Sciatic nerve (tissue), 2 donors: ENCODE measurements around the gene CLDN11. TPM values are rescaled to one million over a fixed set of nuclear protein-coding genes. Genes with fewer than 3 reads are reported as not detected.

ENCODE experiments used
- ATAC-seq: fragments of 200-7000 bp; cut with Tn5 transposase; one replicate; pipeline ENCODE4 v1.9.1; 2020; ENCODE audit warnings: mild to moderate bottlenecking, moderate library complexity
- DNase-seq: peaks from one replicate; pipeline ENCODE4 v3.0.0-alpha.2; 2020; ENCODE audit warnings: low spot score
- intact Hi-C: fragments of 100-400 bp; cut with DNase I; formaldehyde crosslinking; loops from one replicate; pipeline ENCODE4 v1.14.2; 2022
- total RNA-seq: library from RNA; stranded (reverse); fragmentation: NEBNext Ultra II Directional; extraction: Animal tissue kit (Norgen Biotek cat#: 25700); gene quantifications from one replicate; pipeline ENCODE4 v1.2.1, GENCODE V29; 2021
- donor health status: DM: no; HTN: no; CAD: no.
- donor health status: DM: no; HTN: no; CAD: no.

The CLDN11 gene
- total RNA-seq, result 88.2 TPM

DNA sequence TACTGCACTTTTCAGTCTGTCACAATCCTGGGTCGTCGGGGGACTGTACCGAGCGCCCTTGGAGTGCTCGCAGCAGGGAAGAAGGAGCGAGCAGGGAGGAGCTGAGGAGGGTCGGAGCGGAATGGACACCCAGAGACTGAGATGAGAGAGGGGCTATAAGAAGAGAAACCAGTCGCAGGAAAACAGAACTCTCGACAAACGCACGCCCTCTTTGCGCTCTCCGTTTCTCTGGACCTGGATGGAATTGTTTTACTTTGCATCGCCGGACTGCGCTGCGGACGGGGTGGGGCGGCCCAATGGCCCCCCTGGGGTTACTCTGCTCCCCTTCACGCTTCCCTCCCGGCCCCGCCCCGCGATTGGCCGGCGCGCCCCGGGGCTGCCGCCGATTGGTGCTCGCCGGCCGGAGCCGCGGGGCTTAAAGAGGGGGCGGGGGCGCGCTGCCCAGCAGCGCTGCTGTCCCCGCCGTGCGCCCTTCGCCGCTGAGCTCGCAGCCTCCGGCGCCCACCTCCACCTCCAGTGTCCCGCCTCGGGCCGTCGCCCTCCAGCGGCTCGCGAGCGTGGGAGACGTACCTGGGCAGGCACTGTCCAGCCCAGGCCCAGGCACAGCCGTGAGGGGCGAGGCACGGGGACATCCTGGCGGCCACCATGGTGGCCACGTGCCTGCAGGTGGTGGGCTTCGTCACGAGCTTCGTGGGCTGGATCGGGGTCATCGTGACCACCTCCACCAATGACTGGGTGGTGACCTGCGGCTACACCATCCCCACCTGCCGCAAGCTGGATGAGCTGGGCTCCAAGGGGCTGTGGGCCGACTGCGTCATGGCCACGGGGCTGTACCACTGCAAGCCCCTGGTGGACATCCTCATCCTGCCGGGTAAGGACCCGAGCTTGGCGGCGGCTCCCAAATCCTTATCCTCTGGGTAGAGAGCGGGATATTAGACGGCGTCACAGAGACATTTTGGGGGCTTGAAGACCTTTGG is at the start of gene CLDN11:
TSS of gene CLDN11 (plus strand) at position 447 of the 977 bp plus-strand sequence. CDS start at position 646, 199 bp downstream.
- intact Hi-C loops, result loop anchor here (5.0 kb wide), 1 partner anchor 394 kb away; no protein-coding TSS in a partner anchor
- DNase-seq, result peak; percentile 79
- ATAC-seq, result peak; percentile 72

DNA sequence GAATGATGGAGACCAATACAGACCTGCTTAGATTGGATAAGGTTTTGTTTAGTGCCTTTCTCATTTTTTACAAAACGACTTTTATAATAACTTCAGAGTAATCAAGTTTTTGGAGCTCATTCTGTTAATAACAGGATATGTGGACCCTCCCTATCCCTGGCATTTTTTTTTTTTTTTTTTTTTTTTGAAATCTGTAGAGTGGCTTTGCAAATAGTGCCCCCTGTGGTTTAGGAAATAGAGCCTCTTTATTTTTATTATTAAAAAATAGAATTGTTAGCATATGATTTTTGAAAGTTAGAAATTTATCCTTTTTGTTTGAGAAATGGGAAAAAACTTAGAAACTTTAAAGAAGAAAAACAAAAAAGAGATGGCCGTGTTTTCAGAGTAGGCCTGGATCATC is 49.7 kb upstream of the CLDN11 start:
- DNase-seq (no peak), ATAC-seq (no peak)
- intact Hi-C loops, result no loop called here

DNA sequence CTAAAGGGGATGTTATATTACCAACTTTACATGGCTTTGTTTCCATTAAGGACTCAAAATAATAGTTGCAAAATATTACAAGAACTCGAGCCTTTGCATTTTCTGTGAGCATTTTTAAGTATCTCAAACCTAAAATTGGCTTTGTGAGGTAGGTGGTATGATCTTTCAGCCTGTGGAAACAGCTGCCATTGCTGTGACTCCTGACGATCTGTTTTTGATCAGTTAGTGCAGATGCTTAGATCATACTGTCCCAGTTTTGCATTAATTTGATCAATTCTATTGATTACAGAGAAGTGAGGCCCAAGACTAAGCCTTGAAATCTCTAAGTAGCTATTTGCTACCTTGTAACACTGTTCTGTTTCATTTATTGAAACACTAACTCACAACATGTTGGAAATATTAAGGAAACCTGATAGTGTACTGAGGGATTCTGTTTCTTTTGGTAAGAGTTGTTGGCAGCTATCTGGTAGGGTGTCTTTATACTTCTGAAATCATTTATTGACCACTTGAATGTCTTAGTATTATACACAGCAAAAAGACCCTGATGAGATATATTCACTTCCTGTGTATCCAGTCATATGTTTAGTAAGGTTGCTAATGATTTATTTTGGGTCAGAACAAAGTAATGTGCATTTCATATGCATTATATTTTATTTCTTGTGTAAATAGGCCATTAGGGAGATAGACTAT is 46.3 kb upstream of the CLDN11 start:
- intact Hi-C loops, result no loop called here
- DNase-seq, result no peak
- ATAC-seq, result peak; percentile 74

DNA sequence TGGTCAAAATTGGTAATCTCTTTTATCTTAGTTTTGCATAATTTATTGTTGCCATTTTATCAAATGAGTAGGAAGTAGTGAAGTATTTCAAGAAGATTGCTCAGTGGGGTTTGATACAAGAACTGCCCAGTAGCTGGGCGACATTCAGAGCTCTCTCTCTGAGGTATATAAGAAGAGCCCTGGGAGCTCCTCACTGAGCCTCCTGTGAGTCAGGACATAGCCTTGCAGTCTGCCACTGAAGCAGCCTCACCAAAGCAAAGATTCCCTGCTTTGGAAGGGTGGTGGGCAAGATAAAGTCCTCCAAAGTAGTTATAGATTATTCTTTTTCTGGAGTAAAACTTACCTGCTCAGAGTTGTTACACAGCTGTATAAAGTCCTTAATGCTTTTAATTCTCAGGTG is 35.1 kb upstream of the CLDN11 start:
- intact Hi-C loops, result no loop called here
- no peak for DNase-seq
- ATAC-seq, result no peak

DNA sequence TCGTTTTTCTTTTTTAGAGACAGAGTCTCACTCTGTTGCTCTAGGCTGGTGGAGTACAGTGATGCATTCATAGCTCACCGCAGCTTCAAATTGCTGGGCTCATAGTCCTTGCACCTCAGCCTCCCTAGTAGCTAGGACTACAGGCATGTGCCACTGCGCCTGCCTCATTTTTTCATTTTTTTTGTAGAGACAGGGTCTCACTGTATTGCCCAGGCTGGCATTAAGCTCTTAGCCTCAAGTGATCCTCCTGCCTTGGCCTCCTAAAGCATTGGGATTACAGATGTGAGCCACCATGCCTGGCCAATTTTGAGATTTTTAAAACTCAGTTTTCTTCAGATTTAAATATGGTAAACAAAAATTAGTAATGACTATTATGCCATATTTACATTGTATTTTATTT is 32.2 kb upstream of the CLDN11 start:
- ATAC-seq, result no peak
- intact Hi-C loops, result no loop called here

DNA sequence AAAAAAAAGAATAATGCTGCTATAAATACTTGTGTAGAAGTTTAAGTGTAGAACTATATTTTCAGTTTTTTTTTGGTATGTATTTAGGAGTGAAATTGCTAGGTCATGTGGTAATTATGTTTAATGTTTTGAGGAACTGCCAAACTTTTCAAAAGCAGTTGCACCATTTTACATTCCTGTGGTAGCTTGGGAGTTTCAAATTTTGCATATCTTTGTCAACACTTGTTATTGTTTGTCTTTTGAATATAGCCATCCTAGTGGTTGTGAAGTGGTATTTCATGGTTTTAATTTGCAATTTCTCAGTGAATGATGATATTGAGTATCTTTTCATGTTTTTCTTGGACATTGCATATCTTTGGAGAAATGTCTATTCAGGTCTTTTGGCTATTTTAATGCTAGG is 30.7 kb upstream of the CLDN11 start:
- intact Hi-C loops, result no loop called here
- no peak for DNase-seq
- no peak for ATAC-seq

More for the DNA sequence above, 32.2 kb upstream of the CLDN11 start:
- no peak for DNase-seq

DNA sequence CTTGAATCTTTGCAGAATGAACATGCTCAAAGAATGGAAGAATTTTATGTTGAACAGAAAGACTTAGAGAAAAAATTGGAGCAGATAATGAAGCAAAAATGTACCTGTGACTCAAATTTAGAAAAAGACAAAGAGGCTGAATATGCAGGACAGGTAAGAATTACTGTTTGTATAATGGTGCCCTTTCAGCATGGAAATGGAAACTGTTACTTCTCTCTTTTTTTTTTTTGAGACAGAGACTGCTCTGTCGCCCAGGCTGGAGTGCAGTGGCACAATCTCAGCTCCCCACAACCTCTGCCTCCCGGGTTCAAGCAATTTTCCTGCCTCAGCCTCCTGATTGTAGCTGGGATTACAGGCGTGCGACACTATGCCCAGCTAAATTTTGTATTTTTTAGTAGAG is 27.6 kb upstream of the CLDN11 start:
- DNase-seq (no peak), ATAC-seq (no peak)
- intact Hi-C loops, result no loop called here

DNA sequence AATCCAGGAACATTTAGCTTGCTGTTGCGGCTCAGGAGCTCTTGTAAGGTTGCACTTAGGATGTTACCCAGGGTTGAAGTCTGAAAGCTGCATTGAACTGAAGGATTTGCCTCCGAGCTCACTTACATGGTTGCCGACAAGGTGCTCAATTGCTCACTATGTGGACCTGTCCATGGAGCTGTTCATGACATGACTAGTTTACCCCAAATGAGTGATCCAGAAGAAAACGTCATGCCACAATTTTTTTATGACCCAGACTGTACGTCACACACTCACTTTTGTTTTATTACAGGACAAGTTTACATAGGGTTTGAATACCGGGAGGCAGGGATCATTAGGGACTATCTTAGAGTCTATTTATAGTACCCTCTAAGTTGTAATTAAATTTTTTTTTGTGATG is 21.0 kb upstream of the CLDN11 start:
- DNase-seq, result no peak
- intact Hi-C loops, result no loop called here
- no peak for ATAC-seq

DNA sequence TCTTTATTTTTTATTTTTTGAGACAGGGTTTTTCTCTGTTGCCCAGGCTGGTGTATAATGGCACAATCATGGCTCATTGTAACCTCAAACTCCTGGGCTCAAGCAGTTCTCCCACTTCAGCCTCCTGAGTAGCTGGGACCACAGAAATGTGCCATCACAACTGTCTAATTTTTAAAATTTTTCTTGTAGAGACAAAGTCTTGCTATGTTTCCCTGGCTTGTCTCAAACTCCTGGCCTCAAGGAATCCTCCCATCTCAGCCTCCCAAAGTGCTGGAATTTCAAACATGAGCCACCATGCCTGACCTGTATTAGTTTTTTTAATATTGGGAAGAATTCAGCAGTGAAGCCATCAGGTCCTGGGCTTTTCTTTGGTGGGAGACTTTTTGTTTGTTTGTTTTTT is 13.6 kb upstream of the CLDN11 start:
- ATAC-seq, result no peak
- intact Hi-C loops, result no loop called here
- DNase-seq, result no peak

DNA sequence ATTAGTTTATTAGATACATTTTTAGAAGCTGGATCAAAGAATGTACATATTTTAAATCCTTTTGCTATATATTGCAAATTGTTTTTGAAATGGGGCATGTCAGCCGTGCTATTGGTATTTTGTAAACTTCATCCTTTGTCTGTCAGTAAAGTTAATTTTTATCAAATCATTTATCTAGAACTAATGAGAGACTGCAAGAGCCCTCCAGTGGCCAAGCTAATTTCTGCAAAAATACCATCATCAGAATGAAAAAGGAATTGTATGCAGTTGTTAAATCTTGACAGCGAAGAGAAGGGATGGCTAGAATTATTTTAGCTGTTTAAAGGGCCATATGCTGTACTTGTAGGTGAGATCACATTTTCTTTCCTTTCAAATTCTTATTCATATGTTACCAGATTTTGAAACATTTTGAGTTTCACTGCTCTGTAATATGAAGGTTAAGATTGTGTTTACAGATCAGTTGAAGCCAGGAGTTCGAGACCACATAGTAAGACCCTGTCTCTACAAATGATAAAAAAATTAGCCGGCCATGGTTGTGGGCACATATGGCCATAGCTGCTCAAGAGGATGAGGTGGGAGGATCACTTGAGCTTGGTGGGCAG is 8.1 kb upstream of the CLDN11 start:
- intact Hi-C loops, result no loop called here
- DNase-seq (no peak), ATAC-seq (no peak)

DNA sequence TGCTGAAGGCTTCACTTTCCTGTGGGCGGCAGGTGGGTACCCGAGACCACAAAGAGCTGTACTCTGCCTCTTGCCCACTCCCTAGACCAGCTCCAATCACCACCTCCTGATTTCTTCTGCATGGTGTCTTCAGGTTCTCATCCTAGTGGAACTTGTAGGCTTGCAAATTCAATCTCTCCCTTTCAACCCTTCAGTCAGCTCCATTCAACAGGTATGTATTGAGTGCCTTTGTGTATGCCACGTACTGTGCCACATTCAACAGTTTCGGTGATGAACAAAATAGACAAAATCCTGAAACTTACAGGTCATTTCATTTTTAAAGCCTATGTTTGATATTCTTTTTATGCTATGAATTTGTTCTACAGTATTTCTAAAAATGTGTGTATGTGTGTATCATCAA is 5.4 kb upstream of the CLDN11 start:
- ATAC-seq (no peak), DNase-seq (no peak)
- intact Hi-C loops, result no loop called here

DNA sequence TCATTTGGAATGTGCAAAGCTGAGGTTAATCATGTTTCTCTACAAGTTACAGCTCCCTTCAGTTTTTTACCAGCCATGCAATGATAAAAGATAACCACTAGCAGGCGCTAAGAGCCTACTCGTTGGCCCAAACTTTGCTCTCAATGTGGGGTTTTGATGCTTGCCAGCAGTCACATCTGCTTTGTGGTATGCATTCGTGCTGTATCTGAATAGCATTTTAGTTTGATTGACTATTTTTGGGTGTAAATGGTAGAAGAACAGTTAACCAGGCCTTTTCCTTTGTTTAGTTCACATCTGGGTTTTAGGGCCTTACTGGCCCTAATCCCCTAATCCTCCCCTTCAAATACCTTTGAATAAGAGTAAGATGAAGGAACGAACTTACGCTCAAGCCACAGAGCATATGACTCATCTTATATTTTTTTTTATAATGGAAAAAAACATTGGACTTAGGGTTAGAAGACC is 4.4 kb upstream of the CLDN11 start:
- no peak for DNase-seq
- ATAC-seq, result peak; percentile 60
- intact Hi-C loops, result no loop called here

DNA sequence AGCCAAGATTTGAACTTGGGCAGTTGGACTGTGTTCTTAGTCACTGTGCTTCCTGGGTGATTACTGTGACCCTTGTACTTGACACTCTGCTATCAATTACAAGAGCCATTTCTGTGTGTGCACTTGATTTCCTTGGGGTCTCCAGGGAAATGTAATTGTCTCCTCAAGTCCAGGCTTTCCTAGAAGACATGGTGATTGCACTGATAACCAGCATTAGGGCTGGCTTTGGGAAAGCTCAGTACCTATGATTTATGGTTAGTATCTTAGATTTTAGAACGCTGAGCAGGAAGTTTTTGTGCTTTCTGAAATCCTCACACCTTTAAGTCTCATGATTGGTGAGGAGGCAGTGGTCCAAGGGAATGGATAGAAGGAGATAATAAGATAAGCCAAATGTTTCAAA is 1.6 kb upstream of the CLDN11 start:
- DNase-seq (no peak), ATAC-seq (no peak)
- intact Hi-C loops, result loop anchor here (5.0 kb wide), 1 partner anchor 395 kb away; no protein-coding TSS in a partner anchor

DNA sequence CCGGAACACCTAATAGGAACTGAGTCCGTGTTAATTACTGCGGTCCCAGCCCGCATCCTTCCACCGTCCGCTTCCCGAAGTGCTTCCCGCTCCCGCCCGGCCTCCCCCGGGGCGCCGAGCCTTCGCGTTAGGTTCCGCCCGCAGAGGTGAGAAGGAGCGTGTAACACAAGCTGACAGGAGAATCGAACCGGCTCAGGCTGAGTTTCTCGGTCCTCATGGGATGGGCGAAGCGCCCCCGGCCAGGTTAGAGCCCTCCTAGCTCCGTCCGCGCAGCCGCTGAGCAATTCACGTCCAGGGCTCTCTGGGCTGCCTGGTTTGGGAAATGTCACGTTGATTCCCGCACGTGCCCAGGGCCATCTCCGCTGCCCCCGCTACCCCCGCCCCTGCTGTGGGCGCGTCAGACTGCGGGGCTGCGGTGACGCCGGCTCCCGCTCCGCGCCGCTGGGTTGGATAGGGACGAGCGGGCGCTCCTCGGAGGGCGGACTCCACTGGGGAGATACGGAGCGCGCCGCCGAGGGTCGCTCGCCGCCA is 954 bp downstream of the CLDN11 start:
- peak; percentile 69 for DNase-seq
- peak; percentile 43 for ATAC-seq
- intact Hi-C loops, result loop anchor here (5.0 kb wide), 1 partner anchor 393 kb away; no protein-coding TSS in a partner anchor

DNA sequence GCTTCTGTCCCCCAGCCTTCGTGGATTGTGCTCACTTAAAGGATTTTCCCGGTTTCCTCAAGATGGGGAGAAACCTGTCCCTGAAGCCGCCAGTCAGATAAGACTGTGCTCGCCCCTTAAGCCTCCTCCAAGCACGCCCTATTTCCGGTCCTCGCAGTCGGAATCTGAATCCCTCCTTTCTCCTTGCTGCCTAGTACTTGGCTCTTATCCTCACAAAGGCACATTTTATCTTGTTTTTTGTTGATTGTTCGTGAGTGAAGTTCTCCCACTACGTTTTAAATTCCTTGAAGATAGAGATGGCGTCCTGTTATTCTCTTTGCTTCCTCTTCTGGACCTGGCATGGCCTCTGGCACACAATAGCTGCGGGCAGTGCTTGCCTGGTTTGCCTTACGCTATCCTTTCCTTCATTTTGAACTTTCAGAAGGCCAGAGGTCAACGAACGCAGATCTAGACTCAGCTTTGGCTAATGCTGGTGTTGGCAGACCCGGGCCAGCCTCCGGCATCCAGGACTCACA is 1.7 kb downstream of the CLDN11 start:
- DNase-seq, result no peak
- intact Hi-C loops, result no loop called here
- ATAC-seq, result peak; percentile 23

DNA sequence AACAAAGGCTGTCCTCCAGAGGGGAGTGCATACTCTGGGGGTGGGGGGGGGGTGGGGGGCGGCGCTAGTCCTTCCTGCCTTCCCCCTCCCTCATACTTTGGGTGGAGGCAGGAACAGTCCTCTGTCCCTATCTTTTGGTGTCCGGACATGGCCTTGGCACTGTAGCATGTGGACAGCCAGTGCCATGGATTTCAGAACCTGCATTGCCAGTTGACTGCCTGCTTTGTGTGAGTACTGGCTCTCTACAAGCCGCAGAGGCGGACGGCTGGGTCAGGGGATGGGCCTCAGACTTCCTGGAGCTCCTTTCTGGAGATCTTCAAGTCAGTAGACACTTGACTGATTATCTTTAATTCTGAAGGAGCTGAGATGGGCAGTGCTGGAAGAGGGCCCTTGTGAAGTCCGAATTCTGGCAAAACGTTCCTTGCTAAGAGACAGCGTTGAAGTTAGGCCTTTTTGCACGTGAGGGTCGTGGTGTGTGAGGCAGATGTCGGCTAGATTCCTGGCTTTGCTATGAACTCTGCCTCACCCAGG is 2.5 kb downstream of the CLDN11 start:
- DNase-seq (peak; percentile 68), ATAC-seq (peak; percentile 8)
- intact Hi-C loops, result no loop called here

DNA sequence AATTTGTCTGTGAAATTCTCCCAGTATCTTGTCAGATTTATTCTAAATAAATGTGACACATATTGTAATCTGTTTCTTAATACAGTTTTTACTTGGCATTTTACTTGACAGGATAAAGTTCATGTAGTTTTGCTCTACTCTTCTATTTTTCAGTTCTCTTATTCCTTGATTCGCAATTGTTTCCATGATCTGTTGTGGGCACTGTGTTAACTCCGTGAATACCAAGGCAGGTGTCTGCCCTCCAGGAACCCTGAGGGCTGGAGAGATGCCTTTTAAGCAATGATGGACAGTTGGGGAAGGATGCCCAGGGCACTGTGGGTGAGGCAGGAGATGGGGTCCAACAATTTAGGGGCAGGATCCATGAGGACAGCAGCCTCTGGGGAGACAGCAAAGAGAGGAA is 3.1 kb downstream of the CLDN11 start:
- no peak for DNase-seq
- intact Hi-C loops, result no loop called here
- no peak for ATAC-seq

DNA sequence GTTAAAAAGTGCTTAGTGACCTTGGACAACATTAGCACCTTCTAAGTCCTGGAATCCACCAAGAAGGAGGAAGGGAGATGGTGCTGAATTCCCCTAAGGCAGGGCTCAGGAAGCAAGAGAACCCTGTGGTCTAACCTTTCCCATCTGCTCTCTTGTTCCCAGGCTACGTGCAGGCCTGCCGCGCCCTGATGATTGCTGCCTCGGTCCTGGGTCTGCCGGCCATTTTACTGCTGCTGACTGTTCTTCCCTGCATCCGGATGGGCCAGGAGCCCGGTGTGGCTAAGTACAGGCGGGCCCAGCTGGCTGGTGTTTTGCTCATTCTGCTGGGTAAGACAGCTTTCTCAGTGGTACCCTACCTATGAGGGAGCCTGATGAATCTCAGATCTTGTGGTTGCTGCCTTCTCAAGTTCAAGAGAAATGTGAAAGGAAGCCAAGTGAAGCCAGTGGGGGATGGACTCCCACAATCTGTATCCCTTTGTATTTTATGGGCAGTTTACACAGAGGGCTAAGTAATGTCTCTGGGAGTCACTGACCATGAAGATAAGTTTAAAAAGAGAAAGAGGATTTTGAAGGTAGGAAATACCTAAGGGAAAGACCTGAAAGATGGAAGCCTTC is 4.4 kb downstream of the CLDN11 start:
- intact Hi-C loops, result no loop called here
- DNase-seq (peak; percentile 69), ATAC-seq (peak; percentile 62)
